HepG2 (cell line): ENCODE measurements around the gene SLC16A5. TPM values are rescaled to one million over a fixed set of nuclear protein-coding genes. Genes with fewer than 3 reads are reported as not detected.
A peak's percentile ranks its signal among the peaks of the same experiment; 100 is the strongest.

Source experiments
- CBFB ChIP-seq: sonication (generic); formaldehyde crosslinking; IDR thresholded peaks from 2 replicates; pipeline ENCODE4 v1.4.0; 2020; ENCODE audit warnings: missing genetic modification reagents
- CBX2 ChIP-seq, 2 experiments: fragments of 200-600 bp in 1 of 2; sonication (generic); formaldehyde crosslinking in 1 of 2; IDR thresholded peaks; 2 replicates each; pipeline versions ENCODE4 v1.7.0 to v1.8.1; 2018 to 2022; ENCODE audit warnings: low read depth in 2 of 2, low read length in 1 of 2, mild to moderate bottlenecking in 1 of 2, missing genetic modification reagents in 1 of 2
- HMG20A ChIP-seq: IDR thresholded peaks from 2 replicates; pipeline ENCODE4 v1.6.1; 2016; ENCODE audit warnings: borderline replicate concordance
- KLF15 ChIP-seq: sonication (generic); formaldehyde crosslinking; IDR thresholded peaks from 2 replicates; pipeline ENCODE4 v1.8.1; 2023; ENCODE audit warnings: borderline replicate concordance, mild to moderate bottlenecking, inconsistent platforms, missing genetic modification reagents, mixed read lengths
- MTF1 ChIP-seq: sonication (generic); formaldehyde crosslinking; IDR thresholded peaks from 2 replicates; pipeline ENCODE4 v1.5.0; 2020; ENCODE audit warnings: missing genetic modification reagents
- RFXANK ChIP-seq: IDR thresholded peaks from 2 replicates; pipeline ENCODE4 v1.6.1; 2016
- U2AF2 ChIP-seq: fragments of 200-400 bp; formaldehyde crosslinking; IDR thresholded peaks from 2 replicates; pipeline ENCODE4 v1.6.1; 2017; ENCODE audit warnings: low read depth, mild to moderate bottlenecking, low read length
- ZNF121 ChIP-seq: sonication (generic); formaldehyde crosslinking; IDR thresholded peaks from 2 replicates; pipeline ENCODE4 v1.5.0; 2020; ENCODE audit warnings: mild to moderate bottlenecking, missing genetic modification reagents
- ZNF337 ChIP-seq: sonication (generic); formaldehyde crosslinking; IDR thresholded peaks from 2 replicates; pipeline ENCODE4 v1.5.1; 2020; ENCODE audit warnings: missing genetic modification reagents, low read depth, mild to moderate bottlenecking, borderline replicate concordance
- ZNF343 ChIP-seq: sonication (generic); formaldehyde crosslinking; IDR thresholded peaks from 2 replicates; pipeline ENCODE4 v1.4.0; 2020; ENCODE audit warnings: mild to moderate bottlenecking, missing genetic modification reagents
- ZNF367 ChIP-seq: sonication (generic); formaldehyde crosslinking; IDR thresholded peaks from 2 replicates; pipeline ENCODE4 v1.4.0; 2020; ENCODE audit warnings: missing genetic modification reagents, borderline replicate concordance
- ZNF770 ChIP-seq: sonication (generic); formaldehyde crosslinking; IDR thresholded peaks from 2 replicates; pipeline ENCODE4 v1.5.0; 2020; ENCODE audit warnings: mild to moderate bottlenecking, missing genetic modification reagents
- ZNF841 ChIP-seq: sonication (generic); formaldehyde crosslinking; IDR thresholded peaks from 2 replicates; pipeline ENCODE4 v1.8.1; 2023; ENCODE audit warnings: missing genetic modification reagents, borderline replicate concordance
- polyA plus RNA-seq, 8 experiments: library from polyadenylated mRNA; depleted of rRNA in 3 of 8; stranded (reverse) in 7 of 8; unstranded in 1 of 8; fragments of >200 nt; fragmentation: Illumina TruSeq in 4 of 8; extraction: Trizol in 4 of 8; gene quantifications; 2 replicates each; pipeline versions ENCODE4 v1.2.1 to v1.2.3, GENCODE V29; 2011 to 2016; ENCODE audit warnings: low read depth in 4 of 8, missing spikeins in 1 of 8, mixed read lengths in 1 of 8; ENCODE audit not compliant: insufficient read depth in 1 of 8
- total RNA-seq, 5 experiments: library from RNA; depleted of rRNA; stranded (reverse); fragments of >200 nt; fragmentation: Illumina TruSeq; extraction: Trizol; gene quantifications; 2 replicates each; pipeline ENCODE4 v1.2.3, GENCODE V29; 2016; ENCODE audit warnings: low read depth in 1 of 5
- TF ChIP-seq, protein P1 (sequence below): sonication (generic); formaldehyde crosslinking; IDR thresholded peaks from 2 replicates; pipeline ENCODE4 v1.4.0; 2020; ENCODE audit warnings: missing genetic modification reagents
- TF ChIP-seq, protein P2 (sequence below): sonication (generic); formaldehyde crosslinking; IDR thresholded peaks from 2 replicates; pipeline ENCODE4 v1.5.1; 2020; ENCODE audit warnings: mild to moderate bottlenecking, missing genetic modification reagents, borderline replicate concordance

The SLC16A5 gene
- total and polyA plus RNA-seq, 2 of the 13 experiments (the other 11 are each of a cell fraction or from before 2014, with no cell fraction given), result 0.69 to 5.6 TPM

DNA sequence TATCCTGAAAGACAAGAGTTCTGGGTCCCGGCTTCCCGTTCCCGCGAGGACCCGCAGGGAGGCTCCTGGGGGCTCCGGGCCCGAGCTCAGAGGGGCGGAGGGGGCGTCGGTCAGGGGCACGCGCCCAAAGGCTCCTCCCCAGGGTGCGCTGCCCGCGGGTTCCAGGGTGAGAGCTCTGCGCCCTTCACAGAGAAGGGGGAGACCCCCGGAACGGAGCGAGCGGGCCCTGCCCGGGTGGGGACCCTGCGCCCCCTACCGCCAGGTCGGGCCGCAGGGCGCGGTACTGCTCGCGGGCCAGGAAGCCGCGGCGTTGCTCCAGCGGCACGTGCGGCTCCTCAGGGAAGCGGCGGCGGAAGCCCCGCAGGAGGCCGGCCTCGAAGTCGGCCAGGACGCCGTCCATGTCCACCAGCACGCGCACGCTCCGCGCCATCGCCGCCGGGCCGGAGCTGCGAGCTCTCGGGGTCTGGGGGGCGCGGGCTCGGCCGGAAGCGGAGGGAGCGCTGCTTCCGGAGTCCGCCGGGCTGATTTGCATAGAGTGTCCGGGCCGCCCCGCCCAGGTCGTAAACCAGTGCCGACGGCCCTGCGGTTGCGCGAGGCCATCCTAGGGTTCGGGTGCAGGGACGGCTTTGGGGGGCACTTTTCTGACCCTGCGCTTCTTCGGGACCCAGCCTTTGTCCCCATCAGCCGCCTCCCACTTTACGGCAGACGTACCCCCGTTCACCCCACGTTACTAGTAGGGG is 43.7 kb downstream of the SLC16A5 start, which contains the start of gene NT5C (continued):
- TF ChIP-seq CBX2 (IDR thresholded peaks at IDR 0.05; ENCODE audit: low read depth, low read length), result no peak
- TF ChIP-seq CBX2 (CRISPR knock-in tag; IDR thresholded peaks at IDR 0.05; ENCODE audit: low read depth), result 0 out of 2 replicates have a peak, but pooled peaks have one; percentile 35
- TF ChIP-seq MTF1 (CRISPR knock-in tag), result no peak; the same call in 1 of the 2 replicates
- TF ChIP-seq, protein P1, sequence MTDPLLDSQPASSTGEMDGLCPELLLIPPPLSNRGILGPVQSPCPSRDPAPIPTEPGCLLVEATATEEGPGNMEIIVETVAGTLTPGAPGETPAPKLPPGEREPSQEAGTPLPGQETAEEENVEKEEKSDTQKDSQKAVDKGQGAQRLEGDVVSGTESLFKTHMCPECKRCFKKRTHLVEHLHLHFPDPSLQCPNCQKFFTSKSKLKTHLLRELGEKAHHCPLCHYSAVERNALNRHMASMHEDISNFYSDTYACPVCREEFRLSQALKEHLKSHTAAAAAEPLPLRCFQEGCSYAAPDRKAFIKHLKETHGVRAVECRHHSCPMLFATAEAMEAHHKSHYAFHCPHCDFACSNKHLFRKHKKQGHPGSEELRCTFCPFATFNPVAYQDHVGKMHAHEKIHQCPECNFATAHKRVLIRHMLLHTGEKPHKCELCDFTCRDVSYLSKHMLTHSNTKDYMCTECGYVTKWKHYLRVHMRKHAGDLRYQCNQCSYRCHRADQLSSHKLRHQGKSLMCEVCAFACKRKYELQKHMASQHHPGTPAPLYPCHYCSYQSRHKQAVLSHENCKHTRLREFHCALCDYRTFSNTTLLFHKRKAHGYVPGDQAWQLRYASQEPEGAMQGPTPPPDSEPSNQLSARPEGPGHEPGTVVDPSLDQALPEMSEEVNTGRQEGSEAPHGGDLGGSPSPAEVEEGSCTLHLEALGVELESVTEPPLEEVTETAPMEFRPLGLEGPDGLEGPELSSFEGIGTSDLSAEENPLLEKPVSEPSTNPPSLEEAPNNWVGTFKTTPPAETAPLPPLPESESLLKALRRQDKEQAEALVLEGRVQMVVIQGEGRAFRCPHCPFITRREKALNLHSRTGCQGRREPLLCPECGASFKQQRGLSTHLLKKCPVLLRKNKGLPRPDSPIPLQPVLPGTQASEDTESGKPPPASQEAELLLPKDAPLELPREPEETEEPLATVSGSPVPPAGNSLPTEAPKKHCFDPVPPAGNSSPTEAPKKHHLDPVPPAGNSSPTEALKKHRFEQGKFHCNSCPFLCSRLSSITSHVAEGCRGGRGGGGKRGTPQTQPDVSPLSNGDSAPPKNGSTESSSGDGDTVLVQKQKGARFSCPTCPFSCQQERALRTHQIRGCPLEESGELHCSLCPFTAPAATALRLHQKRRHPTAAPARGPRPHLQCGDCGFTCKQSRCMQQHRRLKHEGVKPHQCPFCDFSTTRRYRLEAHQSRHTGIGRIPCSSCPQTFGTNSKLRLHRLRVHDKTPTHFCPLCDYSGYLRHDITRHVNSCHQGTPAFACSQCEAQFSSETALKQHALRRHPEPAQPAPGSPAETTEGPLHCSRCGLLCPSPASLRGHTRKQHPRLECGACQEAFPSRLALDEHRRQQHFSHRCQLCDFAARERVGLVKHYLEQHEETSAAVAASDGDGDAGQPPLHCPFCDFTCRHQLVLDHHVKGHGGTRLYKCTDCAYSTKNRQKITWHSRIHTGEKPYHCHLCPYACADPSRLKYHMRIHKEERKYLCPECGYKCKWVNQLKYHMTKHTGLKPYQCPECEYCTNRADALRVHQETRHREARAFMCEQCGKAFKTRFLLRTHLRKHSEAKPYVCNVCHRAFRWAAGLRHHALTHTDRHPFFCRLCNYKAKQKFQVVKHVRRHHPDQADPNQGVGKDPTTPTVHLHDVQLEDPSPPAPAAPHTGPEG (CRISPR knock-in tag), result peak; percentile 89; the same call in 1 of the 2 replicates
- TF ChIP-seq RFXANK, result peak; percentile 37; the same call in 1 of the 2 replicates
- TF ChIP-seq CBFB (CRISPR knock-in tag), result peak; percentile 70
- TF ChIP-seq KLF15 (CRISPR knock-in tag), result no peak; the same call in 1 of the 2 replicates
- 0 out of 2 replicates have a peak, but pooled peaks have one; percentile 6 for TF ChIP-seq ZNF121 (CRISPR knock-in tag)
- TF ChIP-seq, protein P2, sequence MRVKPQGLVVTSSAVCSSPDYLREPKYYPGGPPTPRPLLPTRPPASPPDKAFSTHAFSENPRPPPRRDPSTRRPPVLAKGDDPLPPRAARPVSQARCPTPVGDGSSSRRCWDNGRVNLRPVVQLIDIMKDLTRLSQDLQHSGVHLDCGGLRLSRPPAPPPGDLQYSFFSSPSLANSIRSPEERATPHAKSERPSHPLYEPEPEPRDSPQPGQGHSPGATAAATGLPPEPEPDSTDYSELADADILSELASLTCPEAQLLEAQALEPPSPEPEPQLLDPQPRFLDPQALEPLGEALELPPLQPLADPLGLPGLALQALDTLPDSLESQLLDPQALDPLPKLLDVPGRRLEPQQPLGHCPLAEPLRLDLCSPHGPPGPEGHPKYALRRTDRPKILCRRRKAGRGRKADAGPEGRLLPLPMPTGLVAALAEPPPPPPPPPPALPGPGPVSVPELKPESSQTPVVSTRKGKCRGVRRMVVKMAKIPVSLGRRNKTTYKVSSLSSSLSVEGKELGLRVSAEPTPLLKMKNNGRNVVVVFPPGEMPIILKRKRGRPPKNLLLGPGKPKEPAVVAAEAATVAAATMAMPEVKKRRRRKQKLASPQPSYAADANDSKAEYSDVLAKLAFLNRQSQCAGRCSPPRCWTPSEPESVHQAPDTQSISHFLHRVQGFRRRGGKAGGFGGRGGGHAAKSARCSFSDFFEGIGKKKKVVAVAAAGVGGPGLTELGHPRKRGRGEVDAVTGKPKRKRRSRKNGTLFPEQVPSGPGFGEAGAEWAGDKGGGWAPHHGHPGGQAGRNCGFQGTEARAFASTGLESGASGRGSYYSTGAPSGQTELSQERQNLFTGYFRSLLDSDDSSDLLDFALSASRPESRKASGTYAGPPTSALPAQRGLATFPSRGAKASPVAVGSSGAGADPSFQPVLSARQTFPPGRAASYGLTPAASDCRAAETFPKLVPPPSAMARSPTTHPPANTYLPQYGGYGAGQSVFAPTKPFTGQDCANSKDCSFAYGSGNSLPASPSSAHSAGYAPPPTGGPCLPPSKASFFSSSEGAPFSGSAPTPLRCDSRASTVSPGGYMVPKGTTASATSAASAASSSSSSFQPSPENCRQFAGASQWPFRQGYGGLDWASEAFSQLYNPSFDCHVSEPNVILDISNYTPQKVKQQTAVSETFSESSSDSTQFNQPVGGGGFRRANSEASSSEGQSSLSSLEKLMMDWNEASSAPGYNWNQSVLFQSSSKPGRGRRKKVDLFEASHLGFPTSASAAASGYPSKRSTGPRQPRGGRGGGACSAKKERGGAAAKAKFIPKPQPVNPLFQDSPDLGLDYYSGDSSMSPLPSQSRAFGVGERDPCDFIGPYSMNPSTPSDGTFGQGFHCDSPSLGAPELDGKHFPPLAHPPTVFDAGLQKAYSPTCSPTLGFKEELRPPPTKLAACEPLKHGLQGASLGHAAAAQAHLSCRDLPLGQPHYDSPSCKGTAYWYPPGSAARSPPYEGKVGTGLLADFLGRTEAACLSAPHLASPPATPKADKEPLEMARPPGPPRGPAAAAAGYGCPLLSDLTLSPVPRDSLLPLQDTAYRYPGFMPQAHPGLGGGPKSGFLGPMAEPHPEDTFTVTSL (CRISPR knock-in tag), result no peak
- TF ChIP-seq ZNF770 (CRISPR knock-in tag), result peak; percentile 55
- TF ChIP-seq U2AF2, result 0 out of 2 replicates have a peak, but pooled peaks have one; percentile 22
- TF ChIP-seq ZNF337, result no peak
- no peak for TF ChIP-seq ZNF841
- TF ChIP-seq HMG20A, result no peak
- TF ChIP-seq ZNF367 (CRISPR knock-in tag), result no peak
- TF ChIP-seq ZNF343 (CRISPR knock-in tag), result peak; percentile 87; the same call in 1 of the 2 replicates
